Keratinocyte (primary cell): Measurements from ENCODE around the gene MAGEA9B. TPM values are rescaled to one million over a fixed set of nuclear protein-coding genes. Genes with fewer than 3 reads are reported as not detected.
"Not testable (repeated sequence)": the region's sequence is repeated elsewhere in the genome, so short reads cannot be mapped to it uniquely, and the experiment has no call there.

ENCODE experiments used
- DNase-seq: peaks from one replicate; pipeline ENCODE4 v3.0.0-alpha.2; 2011; ENCODE audit warnings: low read depth, missing footprints, low spot score
- FAIRE-seq: peaks from 2 replicates; lab custom pipeline; 2011; peaks lifted over from hg19 to GRCh38; lab: Jason Lieb, UNC
- H2AFZ ChIP-seq: 2 replicates; pipeline ENCODE4 v1.6.0; 2012; ENCODE audit warnings: low read length, control low read depth, inconsistent platforms; ENCODE audit not compliant: control insufficient read depth
- H3K27ac ChIP-seq: 2 replicates; pipeline ENCODE4 v1.5.1; 2011; ENCODE audit warnings: low read length; ENCODE audit not compliant: control insufficient read depth, insufficient read depth
- H3K27me3 ChIP-seq: 3 replicates; pipeline ENCODE4 v1.6.0; 2011; ENCODE audit warnings: low read length; ENCODE audit not compliant: control insufficient read depth, insufficient read depth; ENCODE audit errors: extremely low read depth
- H3K36me3 ChIP-seq, 2 experiments: 2 replicates in 1 of 2; 3 replicates in 1 of 2; pipeline ENCODE4 v1.5.1; 2011; ENCODE audit warnings: low read length in 2 of 2, mild to moderate bottlenecking in 1 of 2; ENCODE audit not compliant: control insufficient read depth in 2 of 2, insufficient read depth in 2 of 2; ENCODE audit errors: extremely low read depth in 1 of 2
- H3K4me1 ChIP-seq: 3 replicates; pipeline ENCODE4 v1.5.1; 2011; ENCODE audit warnings: low read length; ENCODE audit not compliant: control insufficient read depth, insufficient read depth; ENCODE audit errors: extremely low read depth
- H3K4me2 ChIP-seq: 3 replicates; pipeline ENCODE4 v1.6.0; 2011; ENCODE audit warnings: low read depth, low read length; ENCODE audit not compliant: control insufficient read depth, insufficient read depth; ENCODE audit errors: extremely low read depth
- H3K4me3 ChIP-seq, 3 experiments: fragments of 200-600 bp in 1 of 3; sonication (generic) in 1 of 3; 2 replicates in 2 of 3; 3 replicates in 1 of 3; pipeline ENCODE4 v1.5.1; 2011 to 2016; ENCODE audit warnings: low read length in 3 of 3, mild to moderate bottlenecking in 3 of 3, control low read depth in 2 of 3, inconsistent platforms in 1 of 3, low read depth in 1 of 3, mixed read lengths in 1 of 3, mixed run types in 1 of 3, moderate library complexity in 1 of 3; ENCODE audit not compliant: control insufficient read depth in 2 of 3, insufficient read depth in 2 of 3; ENCODE audit errors: extremely low read depth in 1 of 3
- H3K79me2 ChIP-seq: 2 replicates; pipeline ENCODE4 v1.6.0; 2012; ENCODE audit warnings: low read length; ENCODE audit not compliant: control insufficient read depth, insufficient read depth
- H3K9ac ChIP-seq: 3 replicates; pipeline ENCODE4 v1.6.0; 2011; ENCODE audit warnings: low read length; ENCODE audit not compliant: control insufficient read depth, insufficient read depth; ENCODE audit errors: extremely low read depth
- H3K9me1 ChIP-seq: 3 replicates; pipeline ENCODE4 v1.6.0; 2011; ENCODE audit warnings: low read length; ENCODE audit not compliant: control insufficient read depth, insufficient read depth; ENCODE audit errors: extremely low read depth
- H3K9me3 ChIP-seq: 2 replicates; pipeline ENCODE4 v1.5.1; 2012; ENCODE audit warnings: low read depth, low read length; ENCODE audit not compliant: control insufficient read depth
- H4K20me1 ChIP-seq: 3 replicates; pipeline ENCODE4 v1.6.0; 2011; ENCODE audit warnings: low read length; ENCODE audit not compliant: control insufficient read depth, insufficient read depth; ENCODE audit errors: extremely low read depth
- dilution Hi-C: fragments of 300-500 bp; cut with MboI; formaldehyde crosslinking; loops from one replicate; pipeline ENCODE4 v1.7.0; 2020; ENCODE audit warnings: low sequenced_read_pairs; ENCODE audit not compliant: extremely low pct_ligation_motif_present
- polyA plus RNA-seq, 5 experiments: library from polyadenylated mRNA; depleted of rRNA in 3 of 5; stranded (reverse) in 3 of 5; stranded (forward) in 1 of 5; unstranded in 1 of 5; fragments of >200 nt; gene quantifications; 1 replicate in 1 of 5; 2 replicates in 3 of 5; 3 replicates in 1 of 5; pipeline versions ENCODE4 v1.2.1 to v1.2.3, GENCODE V29; 2011 to 2012; ENCODE audit warnings: missing spikeins in 2 of 5, low read depth in 1 of 5, low replicate concordance in 1 of 5

The MAGEA9B gene
- polyA plus RNA-seq, 1 donor (not counting 4 experiments of a cell fraction or from before 2014, with no cell fraction given), result not detected

DNA sequence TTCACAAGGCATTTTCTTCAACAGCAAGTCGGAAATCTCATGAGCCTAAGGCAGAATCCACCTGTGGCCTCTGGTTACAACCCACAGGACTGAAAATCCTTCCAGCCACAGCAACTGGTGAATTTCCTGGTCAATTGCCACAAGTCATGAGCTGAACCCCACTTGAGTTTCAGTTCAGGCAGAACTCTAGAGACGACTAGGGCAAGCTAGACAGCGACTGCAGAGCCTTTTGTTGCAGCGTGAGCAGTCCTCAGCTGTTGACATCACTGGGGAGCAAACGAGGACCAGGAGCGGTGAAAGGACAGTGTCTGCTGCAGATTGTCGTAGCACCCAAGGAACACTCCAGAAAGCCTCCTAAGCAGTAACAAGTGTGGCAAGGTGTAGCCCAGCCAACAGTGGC is 8.7 kb upstream of the MAGEA9B start:
- H3K9me3 ChIP-seq, H3K4me1 ChIP-seq, H3K27me3 ChIP-seq, H3K9me1 ChIP-seq, H3K4me3 ChIP-seq, H3K79me2 ChIP-seq, H2AFZ ChIP-seq, dilution Hi-C loops, H3K27ac ChIP-seq, H3K36me3 ChIP-seq, H4K20me1 ChIP-seq, FAIRE-seq, H3K9ac ChIP-seq, DNase-seq, H3K4me2 ChIP-seq: not testable (repeated sequence)

- H3K9me3 ChIP-seq, H3K4me2 ChIP-seq, H3K9ac ChIP-seq, H2AFZ ChIP-seq, H3K27me3 ChIP-seq, H3K4me3 ChIP-seq, H3K27ac ChIP-seq, DNase-seq, dilution Hi-C loops, H3K4me1 ChIP-seq, H3K79me2 ChIP-seq, H3K9me1 ChIP-seq, FAIRE-seq, H3K36me3 ChIP-seq, H4K20me1 ChIP-seq: not testable (repeated sequence)
These were observed 8.0 kb upstream of the MAGEA9B start, which contains the start of gene HSFX2 for GRCh38 chrX:149595214-149595613. HSFX2 (minus strand) TSS chrX:149595314; CDS start chrX:149594700, 614 bp downstream.

GRCh38 chrX:149590993-149591392 is 3.7 kb upstream of the MAGEA9B start:
- H3K27me3 ChIP-seq, H3K9ac ChIP-seq, H3K9me1 ChIP-seq, H3K4me2 ChIP-seq, H3K36me3 ChIP-seq, DNase-seq, FAIRE-seq, H3K4me1 ChIP-seq, H4K20me1 ChIP-seq, H3K4me3 ChIP-seq, H3K79me2 ChIP-seq, H2AFZ ChIP-seq, H3K27ac ChIP-seq, dilution Hi-C loops, H3K9me3 ChIP-seq: not testable (repeated sequence)

DNA sequence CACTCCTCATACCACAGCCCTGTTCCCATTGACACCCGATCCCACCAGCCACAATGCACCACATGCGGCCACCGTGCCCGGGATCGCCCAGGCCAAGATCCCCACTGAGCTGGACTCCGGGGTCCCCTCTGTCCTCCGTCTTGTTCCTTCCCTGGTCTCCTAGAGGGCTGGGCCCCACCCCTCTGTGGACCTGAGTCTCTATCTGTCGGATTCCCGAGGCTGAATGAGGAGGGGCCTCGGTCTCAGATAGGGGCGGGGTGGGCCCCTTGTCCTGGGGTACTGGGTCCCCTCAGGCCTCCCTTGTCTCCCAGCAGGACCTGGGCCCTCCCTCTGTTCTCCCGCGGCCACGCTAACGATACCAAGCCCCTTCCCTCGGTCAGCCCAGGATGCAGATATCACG is 1.6 kb downstream of the MAGEA9B start:
- H3K27me3 ChIP-seq, H2AFZ ChIP-seq, FAIRE-seq, H3K36me3 ChIP-seq, H3K9me1 ChIP-seq, dilution Hi-C loops, H3K4me1 ChIP-seq, DNase-seq, H4K20me1 ChIP-seq, H3K27ac ChIP-seq, H3K4me2 ChIP-seq, H3K4me3 ChIP-seq, H3K9me3 ChIP-seq, H3K79me2 ChIP-seq, H3K9ac ChIP-seq: not testable (repeated sequence)

GRCh38 chrX:149573456-149573855 is 13.8 kb downstream of the MAGEA9B start:
- H4K20me1 ChIP-seq, H3K4me2 ChIP-seq, H3K79me2 ChIP-seq, H3K9me3 ChIP-seq, H3K36me3 ChIP-seq, H3K9me1 ChIP-seq, H3K9ac ChIP-seq, FAIRE-seq, H3K4me1 ChIP-seq, H3K4me3 ChIP-seq, dilution Hi-C loops, H3K27me3 ChIP-seq, H2AFZ ChIP-seq, H3K27ac ChIP-seq, DNase-seq: not testable (repeated sequence)
